Measurements from ENCODE around the gene CHD2.

The CHD2 gene

GRCh38 chr15:93049233-93049632 lies 149.1 kb downstream of the CHD2 start:
- Histone ChIP-seq H3K4me1 (ENCODE audit: insufficient read depth, low read length, poor library complexity, severe bottlenecking) (peaks cover 20% of the 10 kb centered on the region), H3K79me2 (ENCODE audit: insufficient read depth, low read length) (no peaks in the 10 kb centered on the region), H4K20me1 (ENCODE audit: insufficient read depth, low read length, poor library complexity, severe bottlenecking) (no peaks in the 10 kb centered on the region), H3K4me3 (ENCODE audit: low read length, poor library complexity, severe bottlenecking) (no peak overlapping the region), H3K27me3 (ENCODE audit: insufficient read depth, low read length, poor library complexity, severe bottlenecking) (no peaks in the 10 kb centered on the region), H3K9me3 (ENCODE audit: insufficient read depth, low read depth, low read length) (peaks cover 5% of the 10 kb centered on the region; the same call in 1 of the 2 replicates), H3F3A (ENCODE audit: low read depth) (no peaks in the 10 kb centered on the region), H2AFZ (ENCODE audit: low read length) (no peak overlapping the region), H3K9ac (ENCODE audit: low read depth, low read length, poor library complexity, severe bottlenecking) (no peak overlapping the region), H3K36me3 (ENCODE audit: insufficient read depth, low read length) (no peaks in the 10 kb centered on the region), H3K9me2 (replicated peaks; ENCODE audit: low read depth, low read length) (no peaks in the 10 kb centered on the region), H3K4me2 (ENCODE audit: low read depth, low read length, poor library complexity, severe bottlenecking) (no peak overlapping the region)
- TF ChIP-seq EZH2phosphoT487 (IDR thresholded peaks at IDR 0.05; ENCODE audit: borderline replicate concordance): no peak
- TF ChIP-seq CTCF (conservative IDR thresholded peaks at IDR 0.05; ENCODE audit: low read length): no peak

GRCh38 chr15:93049914-93050578 lies 149.9 kb downstream of the CHD2 start:
- Histone ChIP-seq H3K36me3 (ENCODE audit: insufficient read depth, low read length) (no peaks in the 10 kb centered on the region), H3K9ac (ENCODE audit: low read depth, low read length, poor library complexity, severe bottlenecking) (no peak overlapping the region), H3K4me2 (ENCODE audit: low read depth, low read length, poor library complexity, severe bottlenecking) (no peak overlapping the region), H3F3A (ENCODE audit: low read depth) (no peaks in the 10 kb centered on the region), H4K20me1 (ENCODE audit: insufficient read depth, low read length, poor library complexity, severe bottlenecking) (no peaks in the 10 kb centered on the region), H3K9me3 (ENCODE audit: insufficient read depth, low read depth, low read length) (peaks cover 5% of the 10 kb centered on the region; the same call in 1 of the 2 replicates), H3K79me2 (ENCODE audit: insufficient read depth, low read length) (no peaks in the 10 kb centered on the region), H3K4me3 (ENCODE audit: low read length, poor library complexity, severe bottlenecking) (no peak overlapping the region), H3K4me1 (ENCODE audit: insufficient read depth, low read length, poor library complexity, severe bottlenecking) (peaks cover 20% of the 10 kb centered on the region), H2AFZ (ENCODE audit: low read length) (no peak overlapping the region), H3K9me2 (replicated peaks; ENCODE audit: low read depth, low read length) (no peaks in the 10 kb centered on the region), H3K27me3 (ENCODE audit: insufficient read depth, low read length, poor library complexity, severe bottlenecking) (no peaks in the 10 kb centered on the region)
- TF ChIP-seq EZH2phosphoT487 (IDR thresholded peaks at IDR 0.05; ENCODE audit: borderline replicate concordance): no peak
- TF ChIP-seq CTCF (conservative IDR thresholded peaks at IDR 0.05; ENCODE audit: low read length): no peak

GRCh38 chr15:93050648-93051047 lies 150.5 kb downstream of the CHD2 start:
- Histone ChIP-seq H3K79me2 (ENCODE audit: insufficient read depth, low read length) (no peaks in the 10 kb centered on the region), H3K4me3 (ENCODE audit: low read length, poor library complexity, severe bottlenecking) (no peak overlapping the region), H3K9ac (ENCODE audit: low read depth, low read length, poor library complexity, severe bottlenecking) (no peak overlapping the region), H3K4me1 (ENCODE audit: insufficient read depth, low read length, poor library complexity, severe bottlenecking) (peaks cover 20% of the 10 kb centered on the region), H3K36me3 (ENCODE audit: insufficient read depth, low read length) (no peaks in the 10 kb centered on the region), H3K9me3 (ENCODE audit: insufficient read depth, low read depth, low read length) (peaks cover 5% of the 10 kb centered on the region; the same call in 1 of the 2 replicates), H3K4me2 (ENCODE audit: low read depth, low read length, poor library complexity, severe bottlenecking) (no peak overlapping the region), H3K9me2 (replicated peaks; ENCODE audit: low read depth, low read length) (no peaks in the 10 kb centered on the region), H2AFZ (ENCODE audit: low read length) (no peak overlapping the region), H3K27me3 (ENCODE audit: insufficient read depth, low read length, poor library complexity, severe bottlenecking) (no peaks in the 10 kb centered on the region), H4K20me1 (ENCODE audit: insufficient read depth, low read length, poor library complexity, severe bottlenecking) (no peaks in the 10 kb centered on the region), H3F3A (ENCODE audit: low read depth) (no peaks in the 10 kb centered on the region)
- TF ChIP-seq EZH2phosphoT487 (IDR thresholded peaks at IDR 0.05; ENCODE audit: borderline replicate concordance) (no peak), CTCF (conservative IDR thresholded peaks at IDR 0.05; ENCODE audit: low read length) (no peak)

Measured in Loucy (cell line).